ENCODE data around the gene RAB23. TPM values are rescaled to one million over a fixed set of nuclear protein-coding genes. Genes with fewer than 3 reads are reported as not detected.

The RAB23 gene
- total and polyA plus RNA-seq, 9 of the 15 experiments (the other 6 are each of a cell fraction or from before 2014, with no cell fraction given) = 3.4 to 18.0 (median 9.4) TPM

- 0 out of 2 replicates have a peak, but pooled peaks have one; percentile 2 for TF ChIP-seq RREB1 (CRISPR knock-in tag; IDR thresholded peaks at IDR 0.05)
- no peak for TF ChIP-seq FOXK2 (conservative IDR thresholded peaks at IDR 0.05 in 1 of 2, IDR thresholded peaks at IDR 0.05 in 1 of 2; ENCODE audit: low read depth in 2 of 2)
- TF ChIP-seq LARP7 (IDR thresholded peaks at IDR 0.05) = no peak
- TF ChIP-seq SMAD2 (IDR thresholded peaks at IDR 0.05; ENCODE audit: low read depth, low read length) = no peak
- TF ChIP-seq SAFB2 (IDR thresholded peaks at IDR 0.05; ENCODE audit: borderline replicate concordance, low read depth, low read length, severe bottlenecking) = no peak
- no peak for TF ChIP-seq ZNF347 (CRISPR knock-in tag; IDR thresholded peaks at IDR 0.05; ENCODE audit: low read depth)
- TF ChIP-seq PREB (CRISPR knock-in tag; IDR thresholded peaks at IDR 0.05) = no peak
- no peak for TF ChIP-seq U2AF2 (optimal IDR thresholded peaks at IDR 0.05; ENCODE audit: low read depth, low read length)
- TF ChIP-seq MXD1 (CRISPR knock-in tag; IDR thresholded peaks at IDR 0.05; ENCODE audit: borderline replicate concordance, poor library complexity, severe bottlenecking) = no peak
- TF ChIP-seq SRSF1 (IDR thresholded peaks at IDR 0.05; ENCODE audit: low read depth, low read length) = no peak
- no peak for TF ChIP-seq FIP1L1 (IDR thresholded peaks at IDR 0.05; ENCODE audit: low read depth, low read length, poor library complexity, severe bottlenecking)
- no peak for TF ChIP-seq MCM7 (IDR thresholded peaks at IDR 0.05)
- no peak for TF ChIP-seq MBD1 (CRISPR knock-in tag; IDR thresholded peaks at IDR 0.05)
- TF ChIP-seq ZC3H8 (IDR thresholded peaks at IDR 0.05) = no peak
- TF ChIP-seq DEAF1 (CRISPR knock-in tag; IDR thresholded peaks at IDR 0.05) = no peak
- 0 out of 2 replicates have a peak, but pooled peaks have one; percentile 17 for TF ChIP-seq GATAD2B (IDR thresholded peaks at IDR 0.05; ENCODE audit: borderline replicate concordance)
These were observed at the start of gene RAB23 (continued) for GRCh38 chr6:57221936-57222742.

All from K562 (cell line).